ENCODE results near the gene SLC23A3.

Gene SLC23A3

DNA sequence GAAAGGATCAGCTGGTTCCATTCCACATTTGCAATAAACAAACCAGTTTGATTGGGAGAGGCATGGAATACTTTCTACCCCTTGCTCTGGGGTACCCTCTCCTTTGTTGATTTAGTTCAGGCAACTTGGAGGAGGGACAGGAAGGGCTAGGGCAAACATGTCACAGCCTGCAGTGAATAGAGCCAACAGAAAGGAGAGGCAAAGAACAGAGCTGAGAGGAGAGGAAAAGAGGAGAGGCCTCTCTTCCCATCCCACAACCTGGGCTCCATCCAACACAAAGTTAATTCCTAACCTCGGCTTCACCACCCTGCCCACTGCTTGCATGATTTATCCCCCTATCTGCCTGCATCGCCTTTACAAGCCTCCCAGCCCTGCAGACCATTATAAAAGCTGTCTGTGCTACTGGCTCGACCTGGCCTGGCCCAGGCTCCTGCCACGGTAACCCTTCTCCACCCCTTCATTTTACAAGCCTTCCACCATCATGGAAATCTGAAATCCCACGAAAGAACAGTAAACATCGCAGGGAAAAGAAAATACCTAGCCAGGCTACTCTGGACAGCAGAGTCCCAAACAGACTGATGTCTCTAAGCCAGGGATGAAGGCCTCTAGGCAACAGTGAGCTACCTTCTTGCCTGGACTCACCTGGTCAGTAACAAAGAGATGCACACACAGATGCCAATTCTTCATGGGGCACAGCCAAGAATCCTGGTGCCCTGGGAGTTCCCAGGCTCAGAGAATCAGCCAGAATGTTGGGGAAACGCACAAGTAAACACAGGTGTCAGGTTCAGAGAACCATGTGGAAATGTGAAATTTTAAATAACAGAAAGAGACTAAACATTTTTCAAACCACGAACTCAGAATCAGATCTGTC is 52.8 kb downstream of the SLC23A3 start:
- DNase-seq (ENCODE audit: low read depth): peak; percentile 39
- TF ChIP-seq, protein P1, sequence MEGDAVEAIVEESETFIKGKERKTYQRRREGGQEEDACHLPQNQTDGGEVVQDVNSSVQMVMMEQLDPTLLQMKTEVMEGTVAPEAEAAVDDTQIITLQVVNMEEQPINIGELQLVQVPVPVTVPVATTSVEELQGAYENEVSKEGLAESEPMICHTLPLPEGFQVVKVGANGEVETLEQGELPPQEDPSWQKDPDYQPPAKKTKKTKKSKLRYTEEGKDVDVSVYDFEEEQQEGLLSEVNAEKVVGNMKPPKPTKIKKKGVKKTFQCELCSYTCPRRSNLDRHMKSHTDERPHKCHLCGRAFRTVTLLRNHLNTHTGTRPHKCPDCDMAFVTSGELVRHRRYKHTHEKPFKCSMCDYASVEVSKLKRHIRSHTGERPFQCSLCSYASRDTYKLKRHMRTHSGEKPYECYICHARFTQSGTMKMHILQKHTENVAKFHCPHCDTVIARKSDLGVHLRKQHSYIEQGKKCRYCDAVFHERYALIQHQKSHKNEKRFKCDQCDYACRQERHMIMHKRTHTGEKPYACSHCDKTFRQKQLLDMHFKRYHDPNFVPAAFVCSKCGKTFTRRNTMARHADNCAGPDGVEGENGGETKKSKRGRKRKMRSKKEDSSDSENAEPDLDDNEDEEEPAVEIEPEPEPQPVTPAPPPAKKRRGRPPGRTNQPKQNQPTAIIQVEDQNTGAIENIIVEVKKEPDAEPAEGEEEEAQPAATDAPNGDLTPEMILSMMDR (IDR thresholded peaks at IDR 0.05; ENCODE audit: insufficient read depth, low read depth, low read length, missing control alignments): no peak
- H3K4me3 ChIP-seq (ENCODE audit: low read length): no peak overlapping the region

DNA sequence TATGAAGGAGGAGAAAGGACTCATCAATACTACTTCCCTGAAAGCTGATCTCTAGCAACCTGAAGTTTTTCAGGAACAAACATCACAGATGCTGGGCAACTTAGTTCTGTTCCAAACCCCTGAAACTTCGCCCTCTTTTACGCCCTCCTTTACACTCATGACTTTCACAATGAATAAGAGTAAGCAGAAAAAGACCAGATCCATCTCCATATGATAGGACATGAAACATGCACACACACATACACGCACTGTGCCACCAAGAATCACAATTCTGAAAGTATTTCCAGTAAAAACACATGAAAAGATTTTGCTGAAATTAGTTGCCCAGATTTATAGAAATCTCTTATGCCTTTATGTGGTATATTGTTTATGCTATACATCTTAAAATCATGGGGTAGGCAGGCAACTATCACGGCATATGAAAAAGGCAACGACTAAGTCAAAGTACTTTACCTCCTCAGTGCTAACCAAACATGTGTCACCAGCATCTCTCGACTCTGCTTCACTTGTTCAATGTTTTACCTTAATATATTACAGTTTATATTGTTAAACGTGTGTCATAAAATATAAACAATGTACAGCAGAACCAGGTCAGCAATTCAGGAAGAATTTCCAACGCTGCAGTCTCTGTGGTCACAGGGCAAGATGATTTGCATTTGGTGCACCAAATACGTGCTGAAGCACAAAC is 57.0 kb downstream of the SLC23A3 start:
- H3K4me3 ChIP-seq (ENCODE audit: low read length): no peak overlapping the region
- no peak for DNase-seq (ENCODE audit: low read depth)
- TF ChIP-seq, protein P1 (IDR thresholded peaks at IDR 0.05; ENCODE audit: insufficient read depth, low read depth, low read length, missing control alignments): no peak

DNA sequence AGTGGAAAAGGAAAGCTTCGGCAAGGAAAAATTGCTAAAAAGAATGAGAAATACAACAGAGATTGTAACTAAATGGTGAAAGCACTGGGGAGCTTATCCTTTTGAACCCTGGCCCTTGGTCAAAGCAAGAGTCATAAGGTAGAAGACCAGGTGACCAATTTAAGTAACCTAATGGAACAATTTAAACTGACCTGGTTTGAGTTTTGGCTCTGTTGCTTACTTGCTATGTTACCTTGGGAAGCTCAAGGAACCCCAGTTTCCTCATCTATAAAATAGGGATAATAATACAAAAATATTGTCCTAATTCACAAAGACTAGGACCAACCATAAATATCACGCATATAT is 57.8 kb downstream of the SLC23A3 start:
- no peak for DNase-seq (ENCODE audit: low read depth)
- no peak overlapping the region for H3K4me3 ChIP-seq (ENCODE audit: low read length)
- TF ChIP-seq, protein P1 (IDR thresholded peaks at IDR 0.05; ENCODE audit: insufficient read depth, low read depth, low read length, missing control alignments): no peak
